ENCODE data around the gene EEF2K. TPM values are rescaled to one million over a fixed set of nuclear protein-coding genes. Genes with fewer than 3 reads are reported as not detected.

Gene EEF2K
- total and polyA plus RNA-seq, 2 experiments from 2014 or later = 16.1 to 26.1 TPM

DNA sequence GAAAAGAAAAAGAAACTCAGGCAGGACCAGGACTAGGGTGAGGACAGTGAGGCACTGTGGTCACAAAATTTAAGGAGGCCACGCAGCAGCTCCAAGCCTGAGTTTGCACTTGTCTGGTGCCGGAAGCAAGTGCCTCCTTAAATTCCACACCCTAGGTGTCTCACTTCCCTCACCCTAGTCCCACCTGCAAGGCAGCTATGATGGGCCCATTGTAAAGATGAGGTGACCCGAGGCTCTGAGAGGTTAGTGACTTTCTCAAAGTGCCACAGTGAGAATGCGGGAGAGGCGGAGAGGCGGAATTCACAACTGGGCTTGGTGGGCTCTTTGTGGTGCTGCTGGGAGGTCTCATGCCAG is 21.5 kb upstream of the EEF2K start:
- TF ChIP-seq, protein P1, sequence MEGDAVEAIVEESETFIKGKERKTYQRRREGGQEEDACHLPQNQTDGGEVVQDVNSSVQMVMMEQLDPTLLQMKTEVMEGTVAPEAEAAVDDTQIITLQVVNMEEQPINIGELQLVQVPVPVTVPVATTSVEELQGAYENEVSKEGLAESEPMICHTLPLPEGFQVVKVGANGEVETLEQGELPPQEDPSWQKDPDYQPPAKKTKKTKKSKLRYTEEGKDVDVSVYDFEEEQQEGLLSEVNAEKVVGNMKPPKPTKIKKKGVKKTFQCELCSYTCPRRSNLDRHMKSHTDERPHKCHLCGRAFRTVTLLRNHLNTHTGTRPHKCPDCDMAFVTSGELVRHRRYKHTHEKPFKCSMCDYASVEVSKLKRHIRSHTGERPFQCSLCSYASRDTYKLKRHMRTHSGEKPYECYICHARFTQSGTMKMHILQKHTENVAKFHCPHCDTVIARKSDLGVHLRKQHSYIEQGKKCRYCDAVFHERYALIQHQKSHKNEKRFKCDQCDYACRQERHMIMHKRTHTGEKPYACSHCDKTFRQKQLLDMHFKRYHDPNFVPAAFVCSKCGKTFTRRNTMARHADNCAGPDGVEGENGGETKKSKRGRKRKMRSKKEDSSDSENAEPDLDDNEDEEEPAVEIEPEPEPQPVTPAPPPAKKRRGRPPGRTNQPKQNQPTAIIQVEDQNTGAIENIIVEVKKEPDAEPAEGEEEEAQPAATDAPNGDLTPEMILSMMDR (IDR thresholded peaks at IDR 0.05; ENCODE audit: low read depth, low read length) = no peak
- Histone ChIP-seq H3K27me3 (no peaks in the 10 kb centered on the region), H3K27ac (no peak overlapping the region), H3K4me3 (no peak overlapping the region), H3K36me3 (no peaks in the 10 kb centered on the region), H3K4me1 (ENCODE audit: low read depth) (no peaks in the 10 kb centered on the region), H3K9me3 (ENCODE audit: low read depth) (no peaks in the 10 kb centered on the region)
- no peak for DNase-seq (ENCODE audit: low read depth in 1 of 2, low spot score in 1 of 2)

DNA sequence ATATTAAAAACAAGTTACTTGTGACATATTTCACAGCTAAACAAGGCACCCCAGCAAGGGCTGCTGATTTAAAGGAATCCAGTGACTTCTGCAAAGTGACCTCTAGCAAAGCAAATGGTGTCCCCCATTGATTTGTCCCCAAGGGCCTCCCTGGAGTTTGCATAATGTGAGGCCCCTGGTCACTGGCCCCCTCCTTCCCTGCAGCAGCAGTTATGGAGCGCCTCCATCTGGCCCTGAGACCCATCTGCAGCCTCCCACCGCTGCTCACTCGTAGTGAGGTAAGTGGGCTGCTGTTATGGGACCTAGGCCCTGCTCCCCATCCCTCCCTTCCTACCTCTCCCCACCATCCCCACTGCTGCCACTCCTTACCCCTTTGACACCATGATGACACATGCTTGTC is 19.6 kb upstream of the EEF2K start:
- Histone ChIP-seq H3K9me3 (ENCODE audit: low read depth) (no peaks in the 10 kb centered on the region), H3K4me1 (ENCODE audit: low read depth) (peaks cover under 1% of the 10 kb centered on the region), H3K36me3 (no peaks in the 10 kb centered on the region), H3K4me3 (no peak overlapping the region), H3K27ac (no peak overlapping the region), H3K27me3 (no peaks in the 10 kb centered on the region)
- DNase-seq (ENCODE audit: low read depth in 1 of 2, low spot score in 1 of 2) = no peak
- TF ChIP-seq, protein P1 (IDR thresholded peaks at IDR 0.05; ENCODE audit: low read depth, low read length) = peak; percentile 23

DNA sequence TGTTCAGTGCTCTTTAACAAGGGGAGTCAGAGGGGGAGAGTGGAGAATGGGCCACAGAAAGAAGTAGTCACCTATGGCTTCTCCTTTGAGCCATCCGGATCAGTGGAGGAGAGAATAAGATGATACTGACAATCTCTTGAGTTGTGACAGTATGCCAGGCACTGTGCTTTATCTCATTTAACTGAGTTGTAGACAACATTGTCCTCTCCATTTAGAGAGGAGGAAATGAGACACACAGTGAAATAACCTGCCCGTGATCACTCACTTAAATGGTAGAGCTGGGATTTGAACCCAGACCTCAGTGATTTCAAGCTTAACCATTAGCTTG is 17.8 kb upstream of the EEF2K start:
- H3K4me3 ChIP-seq = no peak overlapping the region
- H3K27me3 ChIP-seq = no peaks in the 10 kb centered on the region
- H3K36me3 ChIP-seq = no peaks in the 10 kb centered on the region
- TF ChIP-seq, protein P1 (IDR thresholded peaks at IDR 0.05; ENCODE audit: low read depth, low read length) = no peak
- no peaks in the 10 kb centered on the region for H3K9me3 ChIP-seq (ENCODE audit: low read depth)
- peaks cover 10% of the 10 kb centered on the region for H3K4me1 ChIP-seq (ENCODE audit: low read depth)
- no peak for DNase-seq (ENCODE audit: low read depth in 1 of 2, low spot score in 1 of 2)
- H3K27ac ChIP-seq = no peak overlapping the region

DNA sequence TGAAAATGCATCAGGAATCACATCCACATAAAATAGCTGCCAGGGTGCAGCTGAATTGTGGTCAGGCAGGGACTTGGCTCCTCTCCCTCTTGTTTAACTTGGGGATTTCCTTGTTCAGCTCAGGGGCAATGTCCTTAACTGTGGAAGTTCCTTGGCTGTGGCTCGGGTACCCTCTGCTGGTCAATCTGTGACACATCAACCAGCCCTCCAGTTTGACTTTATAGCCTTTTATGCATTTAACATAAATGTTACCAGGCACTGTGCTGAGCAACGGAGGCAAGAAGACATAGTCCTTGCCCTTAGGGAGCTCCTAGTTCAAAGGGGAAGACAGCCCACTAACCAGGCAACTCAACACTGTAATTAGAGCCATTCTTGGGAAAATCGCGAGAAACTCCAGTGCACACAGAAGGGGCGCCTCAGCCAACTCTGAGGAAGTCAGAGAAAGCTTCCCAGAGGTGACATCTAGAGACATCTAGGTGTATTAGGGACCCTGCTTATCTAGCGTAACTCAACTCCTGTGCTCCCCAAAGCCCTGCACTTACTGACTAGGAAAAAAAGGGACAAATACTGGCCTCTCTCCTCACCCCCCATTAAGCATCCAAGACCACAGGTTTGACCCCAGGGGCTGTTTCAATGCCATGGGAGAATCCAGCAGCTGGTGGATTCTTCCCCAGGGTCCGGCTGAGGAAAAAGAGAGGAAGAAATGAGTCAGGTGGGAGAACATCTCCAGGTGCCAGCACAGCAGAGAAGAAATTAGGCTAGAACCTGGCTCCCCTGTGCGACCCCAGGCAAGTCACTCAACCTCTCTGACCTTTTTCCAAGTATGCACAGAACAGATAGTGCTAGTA is 17.3 kb upstream of the EEF2K start:
- Histone ChIP-seq H3K27ac (no peak overlapping the region), H3K4me3 (no peak overlapping the region), H3K27me3 (no peaks in the 10 kb centered on the region), H3K4me1 (ENCODE audit: low read depth) (peaks cover 10% of the 10 kb centered on the region), H3K36me3 (no peaks in the 10 kb centered on the region), H3K9me3 (ENCODE audit: low read depth) (no peaks in the 10 kb centered on the region)
- peak; percentile 84 to 97 for DNase-seq (ENCODE audit: low read depth in 1 of 2, low spot score in 1 of 2)
- TF ChIP-seq, protein P1 (IDR thresholded peaks at IDR 0.05; ENCODE audit: low read depth, low read length) = peak; percentile 88

DNA sequence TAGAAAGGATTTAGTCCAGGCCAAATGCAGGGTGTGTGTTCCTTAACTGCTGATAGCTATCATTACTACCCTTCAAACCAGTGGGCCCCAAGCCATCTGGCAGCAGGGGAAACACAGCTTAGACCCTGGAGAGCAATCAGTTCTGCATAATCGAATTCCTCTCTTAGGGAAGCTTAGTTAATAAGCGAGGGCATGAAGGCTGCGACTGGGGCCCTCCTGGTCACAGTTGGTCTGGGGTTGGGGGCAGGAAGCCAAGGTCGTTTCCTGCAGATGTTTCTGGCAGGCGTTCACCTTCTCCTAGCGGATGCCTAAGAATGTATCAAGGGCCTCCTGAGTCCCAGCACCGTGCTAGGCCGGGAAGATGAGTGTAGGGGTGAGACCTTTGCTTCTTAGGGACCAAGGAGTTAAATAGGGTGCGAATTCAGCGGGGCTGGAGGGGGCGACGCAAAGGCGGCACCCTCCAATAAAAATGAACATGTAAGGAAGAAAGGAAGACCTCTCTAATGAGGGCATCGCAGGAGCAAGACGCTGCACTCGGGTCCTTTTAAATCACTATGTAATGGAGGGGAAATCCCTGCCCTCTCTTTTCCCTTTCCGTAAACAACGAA is 16.5 kb upstream of the EEF2K start:
- DNase-seq (ENCODE audit: low read depth in 1 of 2, low spot score in 1 of 2) = peak; percentile 7 to 56
- Histone ChIP-seq H3K27me3 (no peaks in the 10 kb centered on the region), H3K9me3 (ENCODE audit: low read depth) (no peaks in the 10 kb centered on the region), H3K27ac (no peak overlapping the region), H3K4me1 (ENCODE audit: low read depth) (peaks cover 10% of the 10 kb centered on the region), H3K36me3 (no peaks in the 10 kb centered on the region), H3K4me3 (peak overlapping the region; percentile 51)
- TF ChIP-seq, protein P1 (IDR thresholded peaks at IDR 0.05; ENCODE audit: low read depth, low read length) = no peak

All from cardiac muscle cell (in vitro differentiated cells and primary cell).